PFSK-1 (cell line): ENCODE data around the gene RAB9A. TPM values are rescaled to one million over a fixed set of nuclear protein-coding genes. Genes with fewer than 3 reads are reported as not detected.

Source experiments
- FOXP2 ChIP-seq: optimal IDR thresholded peaks from 2 replicates; pipeline ENCODE3; 2011; ENCODE audit warnings: borderline replicate concordance, control low read depth, inconsistent platforms; ENCODE audit not compliant: insufficient read depth; ENCODE audit errors: extremely low read length, extremely low read depth
- POLR2AphosphoS5 ChIP-seq: IDR thresholded peaks from 2 replicates; pipeline ENCODE4 v1.6.1; 2012; ENCODE audit warnings: low read depth, mild to moderate bottlenecking, control low read depth, low read length, moderate library complexity
- REST ChIP-seq, 2 experiments: IDR thresholded peaks; 2 replicates each; pipeline versions ENCODE4 v1.6.1 to v1.8.0; 2011 to 2012; ENCODE audit warnings: low read depth in 2 of 2, low read length in 2 of 2, control low read depth in 1 of 2, inconsistent platforms in 1 of 2, mild to moderate bottlenecking in 1 of 2, moderate library complexity in 1 of 2; ENCODE audit not compliant: insufficient read depth in 1 of 2
- SIN3A ChIP-seq: IDR thresholded peaks from 2 replicates; pipeline ENCODE4 v1.6.1; 2012; ENCODE audit warnings: mild to moderate bottlenecking, low read length, moderate library complexity, borderline replicate concordance; ENCODE audit not compliant: insufficient read depth
- TAF1 ChIP-seq: IDR thresholded peaks from 2 replicates; pipeline ENCODE4 v1.6.1; 2012; ENCODE audit warnings: low read length, control low read depth, borderline replicate concordance; ENCODE audit not compliant: insufficient read depth
- polyA plus RNA-seq: library from polyadenylated mRNA; unstranded; fragments of >200 nt; gene quantifications from one replicate; pipeline ENCODE4 v1.2.1, GENCODE V29; 2012; ENCODE audit warnings: low read depth, missing spikeins; ENCODE audit not compliant: insufficient read length

Gene RAB9A
- 40.5 TPM for polyA plus RNA-seq

- TF ChIP-seq SIN3A, result no peak
- no peak for TF ChIP-seq TAF1
- TF ChIP-seq REST (IDR thresholded peaks at IDR 0.05; ENCODE audit: insufficient read depth in 1 of 2, low read depth in 2 of 2, low read length in 2 of 2), result no peak
- peak; percentile 52 for TF ChIP-seq FOXP2
- peak; percentile 82 for TF ChIP-seq POLR2AphosphoS5
Measured at GRCh38 chrX:13688958-13689740, at the start of gene RAB9A. Gene RAB9A, plus strand, starts transcription at chrX:13689128. Its CDS starts 19,619 bp downstream, at chrX:13708747.

- TF ChIP-seq POLR2AphosphoS5, result no peak
- no peak for TF ChIP-seq TAF1
- no peak for TF ChIP-seq FOXP2
- no peak for TF ChIP-seq REST (IDR thresholded peaks at IDR 0.05; ENCODE audit: insufficient read depth in 1 of 2, low read depth in 2 of 2, low read length in 2 of 2)
- no peak for TF ChIP-seq SIN3A
Measured at GRCh38 chrX:13645464-13646153, 43.3 kb upstream of the RAB9A start.

GRCh38 chrX:13646154-13646549, 42.8 kb upstream of the RAB9A start:
- TF ChIP-seq FOXP2, result no peak
- TF ChIP-seq POLR2AphosphoS5, result no peak
- no peak for TF ChIP-seq REST (IDR thresholded peaks at IDR 0.05; ENCODE audit: insufficient read depth in 1 of 2, low read depth in 2 of 2, low read length in 2 of 2)
- TF ChIP-seq TAF1, result no peak
- no peak for TF ChIP-seq SIN3A

GRCh38 chrX:13647709-13648212, 41.2 kb upstream of the RAB9A start:
- TF ChIP-seq REST (IDR thresholded peaks at IDR 0.05; ENCODE audit: insufficient read depth in 1 of 2, low read depth in 2 of 2, low read length in 2 of 2) (no peak), POLR2AphosphoS5 (no peak), SIN3A (no peak)
